Erythroblast (primary cell): ENCODE results near the gene FTO.

Experiments
- GATA1 ChIP-seq: IDR thresholded peaks from 2 replicates; pipeline ENCODE4 v1.6.1; 2011; ENCODE audit warnings: low read depth, mild to moderate bottlenecking, control low read depth, low read length, moderate library complexity
- POLR2A ChIP-seq: IDR thresholded peaks from 2 replicates; pipeline ENCODE4 v1.6.1; 2011; ENCODE audit warnings: mild to moderate bottlenecking, low read length

DNA sequence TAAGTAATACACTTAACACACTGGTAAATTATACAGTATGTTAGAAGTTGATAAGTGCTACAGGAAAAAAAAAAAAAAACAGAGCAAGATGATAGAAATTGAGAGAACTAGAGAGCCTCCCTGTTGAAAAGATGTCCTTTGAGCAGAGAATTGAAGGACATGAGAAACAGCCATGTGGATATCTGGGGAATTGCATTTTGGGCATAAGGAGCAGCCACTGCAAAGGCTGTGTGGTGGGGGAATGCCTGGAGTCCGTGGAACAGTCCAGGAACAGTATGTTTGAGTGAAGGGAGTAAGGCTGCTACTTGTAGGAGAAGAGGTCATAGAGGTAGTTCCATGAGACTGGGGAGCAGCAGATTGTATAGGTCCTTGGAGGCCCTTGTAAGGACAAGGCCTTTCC, 178.4 kb downstream of the FTO start:
- TF ChIP-seq POLR2A (no peak), GATA1 (no peak)
